Activated naive CD4-positive, alpha-beta T cell treated with anti-CD3 and anti-CD28 coated beads, Interleukin-2, amount 10 ng/mL, durations not matched to agents 7 days and 5 days (primary cell): ENCODE measurements around the gene CTCFL.

Experiments
- CTCF ChIA-PET: fragments of 350-600 bp; sonication (Branson Sonifier 250); formaldehyde crosslinking; loops from one replicate; lab custom pipeline; 2021; ENCODE audit warnings: antibody characterized with exemption; lab: Charles Lee
- DNase-seq: peaks from one replicate; pipeline ENCODE4 v3.0.0-alpha.2; 2020
- H3K27ac Mint-ChIP-seq: one replicate; pipeline ENCODE4 v1.8.0; 2021; ENCODE audit warnings: mild to moderate bottlenecking, moderate library complexity, mixed read lengths
- H3K27me3 Mint-ChIP-seq: one replicate; pipeline ENCODE4 v1.8.0; 2021; ENCODE audit warnings: mild to moderate bottlenecking, mixed read lengths
- H3K36me3 Mint-ChIP-seq: one replicate; pipeline ENCODE4 v1.8.0; 2021; ENCODE audit warnings: mixed read lengths
- H3K4me1 Mint-ChIP-seq: one replicate; pipeline ENCODE4 v1.8.0; 2021; ENCODE audit warnings: mixed read lengths
- H3K4me3 Mint-ChIP-seq: one replicate; pipeline ENCODE4 v1.8.0; 2021; ENCODE audit warnings: mild to moderate bottlenecking, moderate library complexity, mixed read lengths
- H3K9me3 Mint-ChIP-seq: one replicate; pipeline ENCODE4 v1.8.0; 2021; ENCODE audit warnings: mixed read lengths

Gene CTCFL

DNA sequence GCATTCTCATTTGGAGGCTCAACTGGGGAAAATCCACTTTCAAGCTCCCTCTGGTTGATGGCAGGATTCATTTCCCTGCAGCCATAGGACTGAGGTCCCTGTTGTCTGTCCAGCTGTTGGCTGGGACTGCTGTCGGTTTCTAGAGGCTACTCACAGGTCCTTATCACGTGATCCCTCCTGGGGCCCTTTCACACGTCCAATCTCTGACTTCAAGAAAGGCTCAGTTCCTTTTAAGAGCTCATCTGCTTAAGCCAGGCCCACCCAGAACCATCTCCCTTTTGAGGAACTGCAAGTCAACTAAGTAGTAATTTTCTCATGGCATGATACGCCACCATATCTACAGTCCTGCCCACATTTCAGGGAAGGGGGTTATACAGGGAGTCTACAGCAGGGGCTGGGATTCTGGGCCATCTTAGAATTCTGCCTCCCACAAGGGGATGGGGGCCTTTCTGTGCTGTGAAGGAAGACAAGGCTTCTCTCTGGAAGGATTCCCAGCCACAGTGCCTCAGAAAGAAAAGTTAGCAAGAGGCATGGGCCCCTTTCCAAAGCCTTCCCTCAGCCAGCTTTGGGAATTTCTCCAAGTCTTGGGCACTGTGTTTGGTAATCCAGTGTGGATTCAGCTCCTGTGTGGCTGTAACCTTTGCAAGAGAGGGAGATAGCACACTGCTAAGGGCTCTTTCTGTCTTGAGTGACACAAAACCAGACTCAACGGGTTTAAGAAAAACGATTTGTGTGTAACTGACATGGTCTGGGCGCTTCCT lies 66.4 kb downstream of the CTCFL start:
- H3K27ac Mint-ChIP-seq: no peak overlapping the region
- H3K4me1 Mint-ChIP-seq: no peaks in the 10 kb centered on the region
- CTCF ChIA-PET: no interaction called here
- H3K36me3 Mint-ChIP-seq: no peaks in the 10 kb centered on the region
- H3K9me3 Mint-ChIP-seq: no peaks in the 10 kb centered on the region
- DNase-seq: no peak
- H3K4me3 Mint-ChIP-seq: no peak overlapping the region
- peaks cover 90% of the 10 kb centered on the region for H3K27me3 Mint-ChIP-seq

DNA sequence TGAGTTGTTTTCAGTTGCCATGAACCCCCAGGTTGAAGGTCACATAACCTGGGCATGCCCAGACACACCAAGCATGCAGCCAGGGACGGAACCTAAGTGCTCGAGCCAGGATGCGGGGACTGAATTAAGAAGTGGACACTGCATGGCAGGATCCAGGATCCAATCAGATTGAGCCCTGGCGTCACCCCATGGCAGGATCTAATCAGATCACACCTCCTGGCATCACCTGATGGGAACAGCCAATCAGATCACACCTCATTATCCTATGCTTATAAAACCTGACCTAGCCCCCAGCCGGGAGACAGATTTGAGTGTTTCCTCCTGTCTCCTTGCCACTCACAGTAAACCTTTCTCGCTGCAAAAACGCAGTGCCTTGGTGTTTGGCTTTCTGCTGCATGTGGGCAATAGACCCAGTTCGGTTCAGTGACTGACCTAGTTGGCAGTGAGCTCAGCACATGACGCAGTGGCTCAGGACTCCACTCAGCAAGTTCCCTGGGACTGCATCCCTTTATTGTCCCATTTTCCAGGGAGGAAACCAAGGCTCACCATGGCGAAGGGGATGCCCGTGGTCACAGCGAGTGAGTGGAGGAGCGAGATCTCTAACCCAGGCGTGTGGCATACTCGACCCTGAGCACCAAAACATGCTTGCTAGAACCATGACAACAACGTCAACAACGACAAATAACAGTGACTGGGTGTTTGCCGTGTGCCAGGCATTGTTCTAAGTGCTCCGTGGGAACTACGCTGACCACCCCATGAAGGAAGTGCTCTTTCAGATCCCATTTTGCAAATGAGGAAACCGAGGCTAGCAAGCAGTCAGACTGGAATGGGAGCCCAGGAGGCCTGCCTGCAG lies 67.5 kb downstream of the CTCFL start:
- no peak for DNase-seq
- CTCF ChIA-PET: no interaction called here
- Mint-ChIP-seq H3K4me1 (peaks cover 5% of the 10 kb centered on the region), H3K9me3 (no peaks in the 10 kb centered on the region), H3K27me3 (peaks cover 85% of the 10 kb centered on the region), H3K27ac (no peak overlapping the region), H3K4me3 (no peak overlapping the region), H3K36me3 (no peaks in the 10 kb centered on the region)

DNA sequence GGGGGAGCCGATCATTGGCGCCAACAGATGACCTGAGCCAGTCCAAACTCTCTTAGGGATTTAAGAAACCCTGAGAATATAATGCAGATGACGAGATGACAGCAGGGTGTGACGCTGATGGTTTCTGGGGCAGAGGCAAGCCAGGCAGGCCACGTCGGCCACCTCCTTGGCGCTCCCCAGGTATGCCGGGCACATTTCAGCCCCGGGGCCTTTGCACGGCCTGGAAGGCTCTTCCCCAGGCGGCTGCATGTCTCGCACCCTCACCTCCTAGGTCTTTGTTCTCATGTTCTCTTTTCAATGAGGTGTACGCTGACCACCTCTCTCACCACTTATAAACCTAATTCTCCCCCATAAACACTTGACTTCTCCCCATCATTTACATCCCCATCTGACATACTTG lies 68.8 kb downstream of the CTCFL start:
- Mint-ChIP-seq H3K4me1 (peaks cover 18% of the 10 kb centered on the region), H3K9me3 (no peaks in the 10 kb centered on the region), H3K27me3 (peaks cover 86% of the 10 kb centered on the region), H3K27ac (no peak overlapping the region), H3K36me3 (no peaks in the 10 kb centered on the region), H3K4me3 (no peak overlapping the region)
- DNase-seq: no peak
- CTCF ChIA-PET: no interaction called here

DNA sequence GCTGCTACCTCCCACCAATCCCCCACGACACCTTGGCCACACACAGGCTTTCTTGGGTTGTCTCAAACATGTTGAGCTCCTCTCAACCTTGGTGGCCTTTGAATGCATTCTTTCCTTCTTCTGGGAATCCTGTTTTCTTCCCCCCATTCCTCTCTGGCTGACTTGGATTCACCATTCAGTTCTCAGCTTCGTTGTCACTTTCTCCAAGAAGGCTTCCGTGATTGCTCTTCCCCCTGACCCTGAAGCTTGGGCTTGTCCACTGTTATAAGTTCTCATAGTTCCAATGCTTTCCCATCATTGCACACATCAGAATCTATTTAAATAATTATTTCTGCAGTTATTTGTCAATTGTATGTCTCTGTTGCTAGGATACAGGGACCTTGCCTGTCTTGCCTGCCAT lies 69.6 kb downstream of the CTCFL start:
- no peak for DNase-seq
- Mint-ChIP-seq H3K9me3 (no peaks in the 10 kb centered on the region), H3K27me3 (peaks cover 83% of the 10 kb centered on the region), H3K27ac (no peak overlapping the region), H3K4me3 (no peak overlapping the region), H3K36me3 (no peaks in the 10 kb centered on the region), H3K4me1 (peaks cover 26% of the 10 kb centered on the region)
- CTCF ChIA-PET: no interaction called here

DNA sequence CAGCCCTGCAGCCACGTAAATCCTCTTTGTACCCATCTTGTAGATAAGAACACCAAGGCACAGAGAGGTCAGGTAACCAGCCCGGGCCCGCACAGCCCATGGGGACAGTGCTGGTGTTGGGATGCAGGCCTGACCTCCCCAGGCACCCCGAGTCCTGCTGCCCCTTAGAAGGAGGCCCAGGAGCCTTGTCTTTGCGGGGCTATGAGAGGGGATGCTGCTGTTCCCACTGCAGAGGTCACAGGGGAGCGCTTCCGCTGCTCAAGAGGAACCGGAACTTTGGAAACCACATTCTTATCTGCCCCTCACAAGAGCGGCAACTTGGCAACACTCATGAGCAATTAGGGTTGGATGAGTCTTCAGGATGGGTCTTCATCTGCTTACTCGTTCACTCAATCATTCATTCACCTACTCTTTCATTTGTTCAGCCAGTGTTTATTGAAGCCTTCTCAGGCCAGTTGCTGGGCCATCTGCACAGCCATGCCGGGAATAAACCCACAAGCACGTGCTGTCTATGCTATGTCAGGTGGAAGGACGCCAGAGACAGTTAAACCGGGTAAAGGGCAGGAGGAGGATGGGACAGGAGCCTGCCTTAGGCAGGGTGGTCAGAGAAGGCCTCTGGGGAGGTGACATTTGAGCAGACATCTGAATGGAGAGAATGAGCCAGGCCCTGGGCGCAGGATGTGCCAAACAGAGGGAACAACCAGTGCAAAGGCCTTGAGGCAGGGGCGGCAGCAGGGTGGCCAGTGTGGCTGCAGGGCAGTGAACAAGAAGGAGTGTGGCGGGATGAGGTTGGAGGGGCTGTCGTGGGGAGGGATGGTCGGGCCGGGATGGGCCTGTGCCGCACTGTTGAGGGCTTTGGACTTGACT lies 72.9 kb downstream of the CTCFL start:
- peak; percentile 50 for DNase-seq
- CTCF ChIA-PET: no interaction called here
- H3K36me3 Mint-ChIP-seq: no peaks in the 10 kb centered on the region
- peak overlapping the region; percentile 65 for H3K27ac Mint-ChIP-seq
- peaks cover 35% of the 10 kb centered on the region for H3K4me1 Mint-ChIP-seq
- peaks cover 80% of the 10 kb centered on the region for H3K27me3 Mint-ChIP-seq
- no peak overlapping the region for H3K4me3 Mint-ChIP-seq
- no peaks in the 10 kb centered on the region for H3K9me3 Mint-ChIP-seq

DNA sequence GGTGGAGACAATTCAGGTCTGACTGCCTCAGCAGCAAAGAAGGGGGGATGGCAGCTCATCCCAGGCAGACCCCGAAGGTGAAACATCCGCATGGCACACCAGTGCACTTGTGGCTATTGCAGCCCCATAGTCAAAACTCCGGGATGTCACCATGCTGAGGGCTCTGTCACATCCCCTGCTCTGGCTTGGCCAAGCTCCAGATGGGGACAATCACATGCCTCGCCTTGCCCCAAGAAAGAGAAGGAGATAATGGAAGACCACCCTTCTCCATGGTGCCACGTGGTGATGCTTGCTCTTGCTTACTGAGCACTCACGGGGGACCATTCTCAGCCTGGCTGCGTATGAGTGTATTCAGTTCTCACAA lies 73.5 kb downstream of the CTCFL start:
- Mint-ChIP-seq H3K9me3 (no peaks in the 10 kb centered on the region), H3K36me3 (no peaks in the 10 kb centered on the region), H3K27ac (peak overlapping the region; percentile 65), H3K4me1 (peaks cover 35% of the 10 kb centered on the region), H3K27me3 (peaks cover 74% of the 10 kb centered on the region), H3K4me3 (no peak overlapping the region)
- no peak for DNase-seq
- CTCF ChIA-PET: interaction anchor here (0.6 kb wide), 1 partner anchor 30 kb away, joined by 4 read pairs; no protein-coding TSS in a partner anchor

DNA sequence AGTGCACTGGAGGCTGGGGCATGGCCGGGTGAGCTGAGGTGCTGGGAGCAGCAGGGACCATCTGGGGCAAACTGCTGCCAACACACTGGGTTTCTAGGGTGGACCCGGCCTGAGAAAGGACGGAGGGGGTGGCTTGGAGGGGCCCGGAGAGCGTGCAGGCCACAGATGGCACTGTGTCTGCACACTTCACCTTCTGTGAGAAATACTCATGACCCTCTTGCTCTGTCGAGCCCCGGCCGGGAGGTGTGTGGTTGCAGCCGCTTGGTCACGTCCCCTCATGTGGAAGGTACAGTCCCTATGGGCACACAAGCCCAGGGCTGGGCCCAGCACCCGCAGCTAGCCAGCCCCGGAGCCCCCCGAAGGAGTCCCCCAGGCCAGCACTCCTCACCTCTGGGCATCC lies 74.0 kb downstream of the CTCFL start:
- H3K4me1 Mint-ChIP-seq: peaks cover 35% of the 10 kb centered on the region
- no peaks in the 10 kb centered on the region for H3K36me3 Mint-ChIP-seq
- peaks cover under 1% of the 10 kb centered on the region for H3K9me3 Mint-ChIP-seq
- H3K27ac Mint-ChIP-seq: no peak overlapping the region
- H3K27me3 Mint-ChIP-seq: peaks cover 72% of the 10 kb centered on the region
- DNase-seq: no peak
- CTCF ChIA-PET: interaction anchor here (0.6 kb wide), 1 partner anchor 30 kb away, joined by 4 read pairs; no protein-coding TSS in a partner anchor
- no peak overlapping the region for H3K4me3 Mint-ChIP-seq

DNA sequence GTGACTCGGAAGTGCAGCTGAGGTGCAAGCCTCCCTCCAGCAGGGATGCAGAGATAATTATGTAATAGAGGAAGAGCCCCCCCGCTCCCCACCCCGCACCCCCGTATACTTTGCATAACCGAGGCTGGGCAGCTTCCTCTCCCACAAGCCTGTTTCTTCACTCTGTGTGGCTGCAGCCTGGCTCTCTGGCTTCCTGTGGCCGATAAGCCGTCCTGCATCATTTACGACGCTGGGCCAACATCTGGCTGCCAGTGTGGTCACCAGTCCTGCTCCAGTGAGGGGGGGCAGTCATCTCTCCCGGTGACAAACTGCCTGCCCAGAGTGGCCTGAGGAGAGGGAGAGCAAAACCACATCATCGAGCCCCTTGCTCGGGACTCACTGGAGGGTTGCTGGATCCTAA lies 74.5 kb downstream of the CTCFL start:
- peak; percentile 46 for DNase-seq
- H3K27me3 Mint-ChIP-seq: peaks cover 71% of the 10 kb centered on the region
- CTCF ChIA-PET: no interaction called here
- H3K4me1 Mint-ChIP-seq: peaks cover 35% of the 10 kb centered on the region
- H3K9me3 Mint-ChIP-seq: peaks cover 2% of the 10 kb centered on the region
- H3K36me3 Mint-ChIP-seq: no peaks in the 10 kb centered on the region
- no peak overlapping the region for H3K27ac Mint-ChIP-seq
- no peak overlapping the region for H3K4me3 Mint-ChIP-seq

DNA sequence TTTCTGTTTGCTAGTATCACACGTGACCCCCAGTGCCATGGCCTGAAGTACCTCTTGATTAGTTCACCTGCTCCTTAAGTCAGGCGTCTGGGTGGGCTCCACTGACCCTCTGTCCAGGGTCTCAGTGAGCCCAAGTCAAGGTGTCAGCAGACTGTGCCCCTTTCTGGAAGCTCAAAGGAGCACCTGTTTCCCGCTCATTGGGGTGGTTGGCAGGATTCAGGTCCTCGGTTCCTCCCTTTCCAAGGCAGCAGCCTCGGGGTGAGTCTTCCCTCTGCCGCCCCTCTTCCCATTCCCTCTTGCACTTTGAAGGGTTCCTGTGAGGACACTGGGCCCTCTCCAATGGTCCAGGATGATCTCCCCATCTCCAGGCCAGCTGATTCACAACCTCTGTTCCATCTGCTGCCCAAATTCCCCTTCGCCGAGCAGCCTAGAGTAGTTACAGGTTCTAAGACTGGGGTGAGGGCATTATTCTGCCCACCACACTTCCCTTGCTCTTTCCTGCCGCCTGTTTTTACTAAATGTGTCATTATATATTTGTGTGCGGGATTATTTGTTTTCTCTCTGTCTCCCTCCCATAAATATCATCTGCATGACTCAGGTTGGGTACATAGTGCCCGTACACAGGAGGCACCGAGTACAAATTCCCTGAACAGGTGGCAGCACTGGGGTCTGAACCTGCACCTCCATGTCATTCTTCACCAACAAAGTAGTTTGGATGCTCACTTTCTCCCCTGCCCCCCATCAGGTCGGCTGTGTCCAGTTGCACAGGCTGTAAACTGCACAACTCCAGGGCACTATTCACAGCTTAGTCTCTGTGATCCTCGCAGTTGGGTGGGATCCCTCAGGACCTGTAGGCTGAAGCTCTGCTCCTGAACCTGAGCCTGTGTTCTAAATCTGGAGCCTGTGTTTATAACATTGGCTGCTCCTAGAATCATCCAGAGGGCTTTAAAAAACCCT lies 75.3 kb downstream of the CTCFL start:
- H3K27ac Mint-ChIP-seq: no peak overlapping the region
- H3K4me1 Mint-ChIP-seq: peaks cover 35% of the 10 kb centered on the region
- peaks cover 2% of the 10 kb centered on the region for H3K9me3 Mint-ChIP-seq
- peaks cover 71% of the 10 kb centered on the region for H3K27me3 Mint-ChIP-seq
- H3K36me3 Mint-ChIP-seq: no peaks in the 10 kb centered on the region
- H3K4me3 Mint-ChIP-seq: no peak overlapping the region
- DNase-seq: no peak
- CTCF ChIA-PET: no interaction called here

DNA sequence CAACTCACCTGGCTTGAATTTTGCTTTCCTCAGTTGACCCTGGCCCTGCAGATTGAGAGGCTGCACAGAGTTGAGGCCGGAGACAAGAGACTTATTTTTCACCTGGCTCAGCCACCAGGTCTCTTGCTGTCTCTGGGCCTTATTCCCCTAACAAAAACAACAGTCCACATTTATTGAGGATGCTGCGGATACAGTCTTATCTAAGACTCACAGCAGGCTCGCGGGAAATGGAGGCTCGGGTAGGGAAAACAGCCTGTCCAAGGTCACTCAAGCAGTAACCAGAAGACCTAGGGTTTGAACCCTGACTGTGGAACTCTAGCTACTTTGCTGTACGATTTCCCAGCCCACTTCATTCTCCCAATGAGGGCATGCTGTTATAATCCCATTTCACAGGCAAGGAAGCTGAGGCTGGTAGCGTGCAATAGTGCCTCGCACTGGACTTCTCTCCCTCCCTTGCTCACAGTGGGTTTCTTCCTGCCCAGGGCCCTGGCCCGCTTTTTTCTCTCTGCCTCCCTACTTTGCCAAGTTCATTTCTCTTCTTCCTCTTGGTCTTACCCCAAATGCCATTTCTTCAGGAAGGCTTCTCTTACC lies 76.1 kb downstream of the CTCFL start:
- H3K4me1 Mint-ChIP-seq: peaks cover 35% of the 10 kb centered on the region
- no peak overlapping the region for H3K27ac Mint-ChIP-seq
- no peak overlapping the region for H3K4me3 Mint-ChIP-seq
- DNase-seq: no peak
- CTCF ChIA-PET: no interaction called here
- peaks cover 67% of the 10 kb centered on the region for H3K27me3 Mint-ChIP-seq
- H3K9me3 Mint-ChIP-seq: peaks cover 2% of the 10 kb centered on the region
- H3K36me3 Mint-ChIP-seq: no peaks in the 10 kb centered on the region
